ENCODE results near the gene KRT10. TPM values are rescaled to one million over a fixed set of nuclear protein-coding genes. Genes with fewer than 3 reads are reported as not detected.

The KRT10 gene
- polyA plus RNA-seq, 1 donor (not counting 4 experiments of a cell fraction or from before 2014, with no cell fraction given) = 67.9 TPM

- no peaks in the 10 kb centered on the region for H3K9me3 ChIP-seq (ENCODE audit: control insufficient read depth, low read depth, low read length)
- no peak overlapping the region for H2AFZ ChIP-seq (ENCODE audit: control insufficient read depth, low read length)
- H3K27me3 ChIP-seq (ENCODE audit: control insufficient read depth, extremely low read depth, insufficient read depth, low read length) = peaks cover 4% of the 10 kb centered on the region
- no peaks in the 10 kb centered on the region for H3K36me3 ChIP-seq (ENCODE audit: control insufficient read depth in 2 of 2, extremely low read depth in 1 of 2, insufficient read depth in 2 of 2, low read length in 2 of 2)
- H3K4me2 ChIP-seq (ENCODE audit: control insufficient read depth, extremely low read depth, insufficient read depth, low read depth, low read length) = no peak overlapping the region
- no peak for DNase-seq (ENCODE audit: low read depth, low spot score)
- H3K4me1 ChIP-seq (ENCODE audit: control insufficient read depth, extremely low read depth, insufficient read depth, low read length) = peaks cover 4% of the 10 kb centered on the region
- H4K20me1 ChIP-seq (ENCODE audit: control insufficient read depth, extremely low read depth, insufficient read depth, low read length) = no peaks in the 10 kb centered on the region
- no peak overlapping the region for H3K4me3 ChIP-seq (ENCODE audit: control insufficient read depth in 2 of 3, extremely low read depth in 1 of 3, insufficient read depth in 2 of 3, low read depth in 1 of 3, low read length in 3 of 3)
- dilution Hi-C loops (cut with MboI; ENCODE audit: extremely low pct_ligation_motif_present, low sequenced_read_pairs) = no loop called here
- no peaks in the 10 kb centered on the region for H3K9me1 ChIP-seq (ENCODE audit: control insufficient read depth, extremely low read depth, insufficient read depth, low read length)
- TF ChIP-seq, protein P1, sequence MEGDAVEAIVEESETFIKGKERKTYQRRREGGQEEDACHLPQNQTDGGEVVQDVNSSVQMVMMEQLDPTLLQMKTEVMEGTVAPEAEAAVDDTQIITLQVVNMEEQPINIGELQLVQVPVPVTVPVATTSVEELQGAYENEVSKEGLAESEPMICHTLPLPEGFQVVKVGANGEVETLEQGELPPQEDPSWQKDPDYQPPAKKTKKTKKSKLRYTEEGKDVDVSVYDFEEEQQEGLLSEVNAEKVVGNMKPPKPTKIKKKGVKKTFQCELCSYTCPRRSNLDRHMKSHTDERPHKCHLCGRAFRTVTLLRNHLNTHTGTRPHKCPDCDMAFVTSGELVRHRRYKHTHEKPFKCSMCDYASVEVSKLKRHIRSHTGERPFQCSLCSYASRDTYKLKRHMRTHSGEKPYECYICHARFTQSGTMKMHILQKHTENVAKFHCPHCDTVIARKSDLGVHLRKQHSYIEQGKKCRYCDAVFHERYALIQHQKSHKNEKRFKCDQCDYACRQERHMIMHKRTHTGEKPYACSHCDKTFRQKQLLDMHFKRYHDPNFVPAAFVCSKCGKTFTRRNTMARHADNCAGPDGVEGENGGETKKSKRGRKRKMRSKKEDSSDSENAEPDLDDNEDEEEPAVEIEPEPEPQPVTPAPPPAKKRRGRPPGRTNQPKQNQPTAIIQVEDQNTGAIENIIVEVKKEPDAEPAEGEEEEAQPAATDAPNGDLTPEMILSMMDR (optimal IDR thresholded peaks at IDR 0.05 in 1 of 3, IDR thresholded peaks at IDR 0.05 in 1 of 3, conservative IDR thresholded peaks at IDR 0.05 in 1 of 3; ENCODE audit: extremely low read depth in 1 of 3, insufficient read depth in 2 of 3, low read length in 3 of 3) = no peak
- no peak for FAIRE-seq
- no peak overlapping the region for H3K27ac ChIP-seq (ENCODE audit: control insufficient read depth, insufficient read depth, low read length)
- no peaks in the 10 kb centered on the region for H3K79me2 ChIP-seq (ENCODE audit: control insufficient read depth, insufficient read depth, low read length)
- H3K9ac ChIP-seq (ENCODE audit: control insufficient read depth, extremely low read depth, insufficient read depth, low read length) = no peak overlapping the region
Measured at GRCh38 chr17:40777971-40778370, 44.4 kb downstream of the KRT10 start.

DNA sequence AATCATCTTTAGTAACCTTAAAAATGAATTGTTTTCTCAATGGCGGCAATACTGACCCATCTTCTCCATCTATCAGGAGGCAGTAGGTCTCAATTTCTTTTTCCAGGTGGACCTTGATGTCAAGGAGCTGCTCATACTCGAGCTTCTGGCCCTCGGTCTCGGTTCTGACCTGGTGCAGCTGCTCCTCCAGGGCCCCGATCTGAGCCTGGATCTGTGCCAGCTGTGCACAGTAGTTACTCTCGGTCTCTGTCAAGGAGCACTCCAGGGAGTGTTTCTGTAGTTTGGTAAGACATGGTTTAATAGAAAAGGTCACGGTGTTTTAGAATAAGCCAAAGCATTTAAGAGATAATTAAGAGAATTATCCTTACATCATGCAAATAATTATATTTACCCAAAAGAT is 45.0 kb downstream of the KRT10 start:
- Histone ChIP-seq H3K9me3 (ENCODE audit: control insufficient read depth, low read depth, low read length) (no peaks in the 10 kb centered on the region), H3K4me1 (ENCODE audit: control insufficient read depth, extremely low read depth, insufficient read depth, low read length) (peaks cover 4% of the 10 kb centered on the region), H3K79me2 (ENCODE audit: control insufficient read depth, insufficient read depth, low read length) (no peaks in the 10 kb centered on the region), H3K27ac (ENCODE audit: control insufficient read depth, insufficient read depth, low read length) (no peak overlapping the region), H3K36me3 (ENCODE audit: control insufficient read depth in 2 of 2, extremely low read depth in 1 of 2, insufficient read depth in 2 of 2, low read length in 2 of 2) (no peaks in the 10 kb centered on the region), H3K9me1 (ENCODE audit: control insufficient read depth, extremely low read depth, insufficient read depth, low read length) (no peaks in the 10 kb centered on the region), H3K27me3 (ENCODE audit: control insufficient read depth, extremely low read depth, insufficient read depth, low read length) (peaks cover 4% of the 10 kb centered on the region), H3K9ac (ENCODE audit: control insufficient read depth, extremely low read depth, insufficient read depth, low read length) (no peak overlapping the region), H3K4me3 (ENCODE audit: control insufficient read depth in 2 of 3, extremely low read depth in 1 of 3, insufficient read depth in 2 of 3, low read depth in 1 of 3, low read length in 3 of 3) (no peak overlapping the region), H2AFZ (ENCODE audit: control insufficient read depth, low read length) (no peak overlapping the region), H4K20me1 (ENCODE audit: control insufficient read depth, extremely low read depth, insufficient read depth, low read length) (no peaks in the 10 kb centered on the region), H3K4me2 (ENCODE audit: control insufficient read depth, extremely low read depth, insufficient read depth, low read depth, low read length) (no peak overlapping the region)
- no peak for TF ChIP-seq EZH2 (IDR thresholded peaks at IDR 0.05; ENCODE audit: low read length)
- TF ChIP-seq, protein P1 (optimal IDR thresholded peaks at IDR 0.05 in 1 of 3, IDR thresholded peaks at IDR 0.05 in 1 of 3, conservative IDR thresholded peaks at IDR 0.05 in 1 of 3; ENCODE audit: extremely low read depth in 1 of 3, insufficient read depth in 2 of 3, low read length in 3 of 3) = no peak
- DNase-seq (ENCODE audit: low read depth, low spot score) (no peak), FAIRE-seq (no peak)
- dilution Hi-C loops (cut with MboI; ENCODE audit: extremely low pct_ligation_motif_present, low sequenced_read_pairs) = no loop called here

Data from keratinocyte (primary cell).